Type B pancreatic cell (in vitro differentiated cells): ENCODE measurements around the gene TXNIP. TPM values are rescaled to one million over a fixed set of nuclear protein-coding genes. Genes with fewer than 3 reads are reported as not detected.

Experiments used
- DNase-seq: peaks from one replicate; pipeline ENCODE4 v3.0.0; 2021; ENCODE audit warnings: mixed read lengths; ENCODE audit not compliant: unreplicated experiment; ENCODE audit errors: extremely low spot score
- H3K27ac Mint-ChIP-seq: 2 replicates; pipeline ENCODE4 v1.8.0; 2021; ENCODE audit warnings: mild to moderate bottlenecking, mixed read lengths
- H3K27me3 Mint-ChIP-seq: 2 replicates; pipeline ENCODE4 v1.8.0; 2021; ENCODE audit warnings: mixed read lengths
- H3K36me3 Mint-ChIP-seq: 2 replicates; pipeline ENCODE4 v1.8.0; 2021; ENCODE audit warnings: mixed read lengths
- H3K4me1 Mint-ChIP-seq: one replicate; pipeline ENCODE4 v1.8.0; 2021; ENCODE audit warnings: mixed read lengths; ENCODE audit not compliant: unreplicated experiment
- H3K4me3 Mint-ChIP-seq: 2 replicates; pipeline ENCODE4 v1.8.0; 2021; ENCODE audit warnings: mild to moderate bottlenecking, mixed read lengths
- H3K9me3 Mint-ChIP-seq: 2 replicates; pipeline ENCODE4 v1.8.0; 2021; ENCODE audit warnings: mixed read lengths
- total RNA-seq: library from RNA; stranded (reverse); gene quantifications from 2 replicates; pipeline ENCODE4 v1.2.1, GENCODE V29; 2021; ENCODE audit warnings: low replicate concordance
- TF ChIP-seq, protein P1 (sequence below): fragments of 200-600 bp; sonication (generic); conservative IDR thresholded peaks from 2 replicates; pipeline ENCODE4 v1.5.0; 2021; ENCODE audit warnings: antibody characterized with exemption, mild to moderate bottlenecking

The TXNIP gene
- total RNA-seq, 1 donor from 2014 or later, result 96.7 TPM

DNA sequence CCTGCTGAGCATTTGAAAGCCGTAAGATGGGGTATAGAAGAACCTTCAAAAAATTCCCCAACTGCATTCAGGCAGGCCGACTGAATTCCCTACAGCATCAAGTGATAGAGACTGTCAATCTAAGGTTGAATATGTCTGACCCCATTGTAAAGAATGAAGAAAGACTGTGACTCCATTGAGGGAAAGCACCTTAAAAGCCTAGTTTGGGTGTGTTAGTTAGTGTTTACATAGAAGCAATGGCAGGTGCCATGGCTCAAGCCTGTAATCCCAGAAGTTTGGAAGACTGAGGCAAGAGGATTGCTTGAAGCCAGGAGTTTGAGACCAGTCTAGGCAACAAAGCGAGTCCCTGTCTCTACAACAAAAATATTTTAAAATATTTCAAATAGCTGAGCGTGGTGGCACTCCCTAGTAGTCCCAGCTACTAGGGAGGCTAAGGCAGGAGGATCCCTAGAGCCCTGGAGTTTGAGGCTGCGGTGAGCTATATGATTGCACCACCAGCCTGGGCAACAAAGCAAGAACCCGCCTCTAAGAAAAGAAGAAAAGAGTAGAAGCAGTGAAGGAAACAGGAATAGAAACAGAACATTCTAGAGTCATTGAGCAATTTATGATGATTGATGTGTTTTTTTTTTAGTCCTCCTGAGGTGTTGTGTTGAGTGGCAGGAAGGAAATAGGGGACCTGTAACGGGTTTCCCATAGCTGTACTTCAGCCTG, 16.5 kb downstream of the TXNIP start:
- Mint-ChIP-seq H3K27ac (no peak overlapping the region), H3K36me3 (no peaks in the 10 kb centered on the region), H3K9me3 (no peaks in the 10 kb centered on the region), H3K4me1 (peaks cover 20% of the 10 kb centered on the region), H3K27me3 (no peaks in the 10 kb centered on the region), H3K4me3 (no peak overlapping the region)
- TF ChIP-seq, protein P1, sequence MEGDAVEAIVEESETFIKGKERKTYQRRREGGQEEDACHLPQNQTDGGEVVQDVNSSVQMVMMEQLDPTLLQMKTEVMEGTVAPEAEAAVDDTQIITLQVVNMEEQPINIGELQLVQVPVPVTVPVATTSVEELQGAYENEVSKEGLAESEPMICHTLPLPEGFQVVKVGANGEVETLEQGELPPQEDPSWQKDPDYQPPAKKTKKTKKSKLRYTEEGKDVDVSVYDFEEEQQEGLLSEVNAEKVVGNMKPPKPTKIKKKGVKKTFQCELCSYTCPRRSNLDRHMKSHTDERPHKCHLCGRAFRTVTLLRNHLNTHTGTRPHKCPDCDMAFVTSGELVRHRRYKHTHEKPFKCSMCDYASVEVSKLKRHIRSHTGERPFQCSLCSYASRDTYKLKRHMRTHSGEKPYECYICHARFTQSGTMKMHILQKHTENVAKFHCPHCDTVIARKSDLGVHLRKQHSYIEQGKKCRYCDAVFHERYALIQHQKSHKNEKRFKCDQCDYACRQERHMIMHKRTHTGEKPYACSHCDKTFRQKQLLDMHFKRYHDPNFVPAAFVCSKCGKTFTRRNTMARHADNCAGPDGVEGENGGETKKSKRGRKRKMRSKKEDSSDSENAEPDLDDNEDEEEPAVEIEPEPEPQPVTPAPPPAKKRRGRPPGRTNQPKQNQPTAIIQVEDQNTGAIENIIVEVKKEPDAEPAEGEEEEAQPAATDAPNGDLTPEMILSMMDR, result no peak
- DNase-seq, result no peak

DNA sequence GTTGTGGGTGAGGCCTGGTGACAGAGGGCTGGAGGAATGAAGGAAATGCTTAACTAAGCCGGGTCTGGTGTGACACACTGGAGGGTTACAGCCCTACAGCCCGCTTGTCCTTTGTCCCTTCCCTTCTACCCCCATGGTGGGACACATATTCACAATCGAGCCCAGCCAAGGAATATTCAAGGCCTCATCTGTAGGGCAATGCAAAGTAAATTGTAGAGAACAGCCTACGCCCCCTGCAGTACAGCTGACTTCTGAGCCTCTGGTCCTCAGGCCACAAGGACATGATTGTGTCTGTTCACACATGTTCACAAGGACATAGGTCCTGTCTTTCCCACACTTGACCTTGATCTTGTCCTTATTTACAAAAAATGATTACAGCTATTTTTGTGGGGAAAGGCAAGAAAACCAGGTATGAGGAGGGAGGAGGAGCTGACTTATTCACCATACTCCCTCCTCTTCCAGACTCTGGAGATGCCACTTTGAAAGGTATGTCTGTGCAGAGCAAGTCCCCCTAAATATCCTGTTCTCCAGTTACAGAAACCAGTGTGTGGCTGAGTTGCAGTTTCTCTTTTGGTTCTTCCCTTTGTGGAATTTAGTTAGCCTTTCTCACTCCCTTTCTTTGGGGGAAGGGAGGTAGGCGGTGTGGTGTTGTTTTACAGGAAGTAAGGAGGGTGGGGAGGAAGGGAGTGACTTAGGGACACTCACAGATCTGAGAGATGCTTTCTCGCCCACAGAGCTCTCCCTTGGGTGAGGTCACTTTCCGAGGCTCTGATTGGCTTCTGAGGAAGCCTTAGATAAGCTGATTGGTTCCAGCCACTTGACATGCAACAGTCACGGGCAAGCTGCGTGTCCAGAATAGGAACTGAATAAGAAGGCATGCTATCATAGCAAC, 17.3 kb downstream of the TXNIP start:
- no peak overlapping the region for H3K4me3 Mint-ChIP-seq
- H3K9me3 Mint-ChIP-seq, result no peaks in the 10 kb centered on the region
- H3K27ac Mint-ChIP-seq, result no peak overlapping the region
- TF ChIP-seq, protein P1, result peak; percentile 47
- no peaks in the 10 kb centered on the region for H3K36me3 Mint-ChIP-seq
- peak; percentile 82 for DNase-seq
- H3K27me3 Mint-ChIP-seq, result no peaks in the 10 kb centered on the region
- H3K4me1 Mint-ChIP-seq, result peaks cover 15% of the 10 kb centered on the region

DNA sequence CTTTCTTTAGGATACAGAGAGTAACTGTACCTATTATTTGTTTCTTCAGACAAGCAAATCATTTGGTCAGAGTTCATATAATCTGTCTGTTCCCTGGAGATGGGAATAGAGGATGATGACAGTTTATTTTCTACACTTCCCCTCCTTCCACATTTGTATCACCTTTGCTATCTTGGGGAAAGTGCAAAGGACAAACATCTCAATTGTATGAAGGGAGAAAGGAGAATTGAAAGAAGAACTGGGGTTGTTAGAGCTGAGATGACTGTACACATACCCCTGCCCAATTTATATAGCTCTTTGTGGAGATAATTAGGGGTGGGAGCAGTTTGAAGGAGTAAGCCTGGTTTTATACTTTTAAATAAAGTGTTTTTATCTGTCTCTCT, 17.9 kb downstream of the TXNIP start:
- Mint-ChIP-seq H3K36me3 (no peaks in the 10 kb centered on the region), H3K4me3 (no peak overlapping the region), H3K4me1 (peaks cover 9% of the 10 kb centered on the region), H3K27me3 (no peaks in the 10 kb centered on the region), H3K9me3 (no peaks in the 10 kb centered on the region), H3K27ac (no peak overlapping the region)
- TF ChIP-seq, protein P1, result no peak
- no peak for DNase-seq

DNA sequence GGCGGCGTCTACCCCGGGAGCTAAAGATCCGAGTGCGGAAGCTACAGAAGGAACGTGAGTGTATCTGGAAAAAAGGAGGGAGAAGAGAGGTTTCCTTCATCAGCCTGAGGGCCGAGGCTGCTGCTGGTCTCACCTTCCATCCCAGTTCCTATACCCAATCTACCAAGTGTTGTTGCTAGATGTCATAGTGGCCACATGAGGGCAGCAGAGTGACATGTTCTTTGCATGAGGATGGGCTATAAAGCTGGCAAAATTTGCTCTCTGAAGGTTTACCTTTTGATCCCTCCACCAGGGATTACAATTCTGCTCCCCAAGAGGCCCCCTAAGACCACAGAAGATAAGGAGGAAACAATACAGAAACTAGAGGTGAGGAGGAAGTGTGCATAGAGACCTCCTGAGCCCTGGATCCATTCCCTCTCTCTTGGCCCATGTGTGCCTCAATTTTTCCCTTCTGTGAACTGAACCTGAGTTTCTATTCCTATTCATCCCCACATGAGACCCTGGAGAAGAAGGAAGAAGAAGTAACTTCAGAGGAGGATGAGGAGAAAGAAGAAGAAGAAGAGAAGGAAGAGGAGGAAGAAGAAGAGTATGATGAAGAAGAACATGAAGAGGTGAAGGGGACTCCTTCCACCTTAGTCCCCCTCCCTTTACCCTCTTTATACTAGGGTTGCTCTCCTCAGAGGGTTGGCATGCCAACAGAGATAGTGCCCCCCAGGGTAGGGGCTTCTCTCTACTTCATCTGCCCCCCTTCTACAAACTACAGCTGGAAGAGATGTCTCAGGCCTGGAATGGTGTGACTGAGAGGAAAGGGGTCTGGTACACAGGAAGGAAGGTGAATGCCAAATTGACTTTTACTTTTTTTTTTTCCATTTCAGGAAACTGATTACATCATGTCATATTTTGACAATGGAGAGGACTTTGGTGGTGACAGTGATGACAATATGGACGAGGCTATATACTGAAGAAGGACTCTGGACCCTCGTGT, 18.6 kb downstream of the TXNIP start:
- TF ChIP-seq, protein P1, result peak; percentile 89
- no peak for DNase-seq

DNA sequence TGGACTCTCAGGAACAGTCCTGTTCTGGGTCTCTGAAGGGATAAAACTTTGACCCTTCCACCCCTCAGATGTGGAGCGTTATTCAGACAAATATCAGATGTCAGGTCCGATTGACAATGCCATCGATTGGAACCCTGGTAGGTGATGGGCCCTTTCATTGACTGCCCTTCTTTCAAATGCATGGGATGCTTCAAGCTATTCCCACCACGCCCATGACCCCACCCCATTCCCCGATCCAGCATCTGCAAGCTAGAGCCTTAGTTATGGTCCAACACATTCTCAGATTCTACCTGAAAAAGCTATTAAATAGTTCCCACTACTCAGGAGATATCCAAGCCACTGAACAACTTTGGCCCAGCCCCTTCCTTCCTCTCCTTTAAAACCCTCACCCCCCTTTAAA, 19.4 kb downstream of the TXNIP start:
- H3K27me3 Mint-ChIP-seq, result no peaks in the 10 kb centered on the region
- no peaks in the 10 kb centered on the region for H3K9me3 Mint-ChIP-seq
- H3K4me3 Mint-ChIP-seq, result no peak overlapping the region
- no peak for DNase-seq
- TF ChIP-seq, protein P1, result no peak
- peak overlapping the region; percentile 37 for H3K27ac Mint-ChIP-seq
- no peaks in the 10 kb centered on the region for H3K36me3 Mint-ChIP-seq
- H3K4me1 Mint-ChIP-seq, result peaks cover 2% of the 10 kb centered on the region

More for the DNA sequence above, 18.6 kb downstream of the TXNIP start:
- no peaks in the 10 kb centered on the region for H3K36me3 Mint-ChIP-seq
- peak overlapping the region; percentile 74 for H3K4me3 Mint-ChIP-seq
- no peaks in the 10 kb centered on the region for H3K27me3 Mint-ChIP-seq
- peaks cover 7% of the 10 kb centered on the region for H3K4me1 Mint-ChIP-seq
- no peak overlapping the region for H3K27ac Mint-ChIP-seq
- no peaks in the 10 kb centered on the region for H3K9me3 Mint-ChIP-seq
